PFSK-1 (cell line): ENCODE results near the gene GSK3B.

Experiments
- FOXP2 ChIP-seq: optimal IDR thresholded peaks from 2 replicates; pipeline ENCODE3; 2011; ENCODE audit warnings: borderline replicate concordance, control low read depth, inconsistent platforms; ENCODE audit not compliant: insufficient read depth; ENCODE audit errors: extremely low read length, extremely low read depth
- POLR2AphosphoS5 ChIP-seq: IDR thresholded peaks from 2 replicates; pipeline ENCODE4 v1.6.1; 2012; ENCODE audit warnings: low read depth, mild to moderate bottlenecking, control low read depth, low read length, moderate library complexity
- SIN3A ChIP-seq: IDR thresholded peaks from 2 replicates; pipeline ENCODE4 v1.6.1; 2012; ENCODE audit warnings: mild to moderate bottlenecking, low read length, moderate library complexity, borderline replicate concordance; ENCODE audit not compliant: insufficient read depth
- TAF1 ChIP-seq: IDR thresholded peaks from 2 replicates; pipeline ENCODE4 v1.6.1; 2012; ENCODE audit warnings: low read length, control low read depth, borderline replicate concordance; ENCODE audit not compliant: insufficient read depth
- TF ChIP-seq, protein P1 (sequence below), 2 experiments: IDR thresholded peaks; 2 replicates each; pipeline versions ENCODE4 v1.6.1 to v1.8.0; 2011 to 2012; ENCODE audit warnings: low read depth in 2 of 2, low read length in 2 of 2, control low read depth in 1 of 2, inconsistent platforms in 1 of 2, mild to moderate bottlenecking in 1 of 2, moderate library complexity in 1 of 2; ENCODE audit not compliant: insufficient read depth in 1 of 2

GSK3B gene

DNA sequence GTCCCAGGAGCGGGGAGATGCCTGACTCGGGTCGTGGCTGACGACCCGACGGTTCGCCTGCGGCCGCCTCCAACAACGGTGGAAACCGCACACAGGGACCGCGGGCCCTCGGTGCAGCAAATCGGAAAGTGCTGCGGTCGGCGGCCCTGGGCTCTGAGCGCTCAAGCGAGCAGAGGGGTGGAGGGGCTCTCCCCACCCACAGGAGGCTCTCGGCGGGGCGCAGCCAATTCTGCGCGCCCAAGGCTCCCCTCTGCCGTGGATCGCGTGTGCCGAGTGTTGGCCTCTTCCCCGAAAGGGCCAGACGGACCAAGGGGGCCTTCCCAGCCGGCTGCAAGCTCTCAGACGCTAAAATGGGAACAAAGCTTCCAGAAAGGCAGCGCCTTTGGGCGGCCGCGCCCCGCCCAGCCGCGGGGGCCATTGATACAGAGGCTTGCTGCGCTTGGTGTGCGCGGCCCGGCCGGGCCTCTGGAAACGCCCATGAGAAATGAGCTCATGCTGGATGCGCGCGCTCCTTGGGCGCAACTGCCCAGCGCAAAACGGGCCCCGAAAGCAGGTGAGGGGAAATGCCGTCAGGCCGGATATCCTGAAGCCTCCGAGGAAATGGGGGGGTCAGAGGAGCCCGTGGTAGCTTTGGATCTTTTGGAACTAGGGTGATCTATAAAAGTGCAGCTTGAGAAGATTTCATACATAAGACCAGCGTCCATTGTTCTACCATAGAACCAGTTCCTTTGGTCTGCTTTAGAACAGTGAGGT lies 1.2 kb upstream of the GSK3B start:
- peak; percentile 12 for TF ChIP-seq FOXP2
- TF ChIP-seq SIN3A: peak; percentile 34; the same call in 1 of the 2 replicates
- TF ChIP-seq POLR2AphosphoS5: peak; percentile 81
- TF ChIP-seq, protein P1, sequence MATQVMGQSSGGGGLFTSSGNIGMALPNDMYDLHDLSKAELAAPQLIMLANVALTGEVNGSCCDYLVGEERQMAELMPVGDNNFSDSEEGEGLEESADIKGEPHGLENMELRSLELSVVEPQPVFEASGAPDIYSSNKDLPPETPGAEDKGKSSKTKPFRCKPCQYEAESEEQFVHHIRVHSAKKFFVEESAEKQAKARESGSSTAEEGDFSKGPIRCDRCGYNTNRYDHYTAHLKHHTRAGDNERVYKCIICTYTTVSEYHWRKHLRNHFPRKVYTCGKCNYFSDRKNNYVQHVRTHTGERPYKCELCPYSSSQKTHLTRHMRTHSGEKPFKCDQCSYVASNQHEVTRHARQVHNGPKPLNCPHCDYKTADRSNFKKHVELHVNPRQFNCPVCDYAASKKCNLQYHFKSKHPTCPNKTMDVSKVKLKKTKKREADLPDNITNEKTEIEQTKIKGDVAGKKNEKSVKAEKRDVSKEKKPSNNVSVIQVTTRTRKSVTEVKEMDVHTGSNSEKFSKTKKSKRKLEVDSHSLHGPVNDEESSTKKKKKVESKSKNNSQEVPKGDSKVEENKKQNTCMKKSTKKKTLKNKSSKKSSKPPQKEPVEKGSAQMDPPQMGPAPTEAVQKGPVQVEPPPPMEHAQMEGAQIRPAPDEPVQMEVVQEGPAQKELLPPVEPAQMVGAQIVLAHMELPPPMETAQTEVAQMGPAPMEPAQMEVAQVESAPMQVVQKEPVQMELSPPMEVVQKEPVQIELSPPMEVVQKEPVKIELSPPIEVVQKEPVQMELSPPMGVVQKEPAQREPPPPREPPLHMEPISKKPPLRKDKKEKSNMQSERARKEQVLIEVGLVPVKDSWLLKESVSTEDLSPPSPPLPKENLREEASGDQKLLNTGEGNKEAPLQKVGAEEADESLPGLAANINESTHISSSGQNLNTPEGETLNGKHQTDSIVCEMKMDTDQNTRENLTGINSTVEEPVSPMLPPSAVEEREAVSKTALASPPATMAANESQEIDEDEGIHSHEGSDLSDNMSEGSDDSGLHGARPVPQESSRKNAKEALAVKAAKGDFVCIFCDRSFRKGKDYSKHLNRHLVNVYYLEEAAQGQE (IDR thresholded peaks at IDR 0.05; ENCODE audit: insufficient read depth in 1 of 2, low read depth in 2 of 2, low read length in 2 of 2): 0 out of 4 replicates have a peak, but pooled peaks of 1 of the 2 experiments have one; percentile 1
- peak; percentile 54; the same call in 1 of the 2 replicates for TF ChIP-seq TAF1

DNA sequence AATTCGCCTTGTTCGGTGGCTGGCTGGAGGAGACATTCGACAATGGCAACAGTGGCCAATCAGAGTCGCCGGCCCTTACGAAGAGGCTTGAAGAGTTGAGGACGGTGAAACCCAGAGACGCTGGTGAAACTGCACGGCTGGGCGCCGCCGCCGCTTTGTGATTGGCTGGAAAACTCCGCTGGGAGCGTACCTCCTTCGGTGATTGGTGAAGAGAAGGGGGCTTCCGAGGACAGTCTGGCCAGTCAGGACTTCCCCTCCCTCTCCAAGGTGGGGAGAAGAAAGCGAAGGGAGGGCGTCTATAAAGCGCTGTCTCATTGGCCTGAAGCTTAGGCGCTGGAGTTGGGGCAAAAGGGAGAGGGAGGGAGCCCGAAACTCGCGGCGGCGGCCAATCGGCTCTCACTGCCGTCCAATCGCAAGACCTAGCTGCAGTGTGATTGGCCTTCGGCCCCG lies 554 bp upstream of the GSK3B start:
- TF ChIP-seq, protein P1 (IDR thresholded peaks at IDR 0.05; ENCODE audit: insufficient read depth in 1 of 2, low read depth in 2 of 2, low read length in 2 of 2): no peak
- no peak for TF ChIP-seq SIN3A
- TF ChIP-seq POLR2AphosphoS5: no peak

- no peak for TF ChIP-seq POLR2AphosphoS5
- TF ChIP-seq SIN3A: 0 out of 2 replicates have a peak, but pooled peaks have one; percentile 15
- TF ChIP-seq, protein P1 (IDR thresholded peaks at IDR 0.05; ENCODE audit: insufficient read depth in 1 of 2, low read depth in 2 of 2, low read length in 2 of 2): no peak
Measured at GRCh38 chr3:120093119-120093910, 932 bp downstream of the GSK3B start.

DNA sequence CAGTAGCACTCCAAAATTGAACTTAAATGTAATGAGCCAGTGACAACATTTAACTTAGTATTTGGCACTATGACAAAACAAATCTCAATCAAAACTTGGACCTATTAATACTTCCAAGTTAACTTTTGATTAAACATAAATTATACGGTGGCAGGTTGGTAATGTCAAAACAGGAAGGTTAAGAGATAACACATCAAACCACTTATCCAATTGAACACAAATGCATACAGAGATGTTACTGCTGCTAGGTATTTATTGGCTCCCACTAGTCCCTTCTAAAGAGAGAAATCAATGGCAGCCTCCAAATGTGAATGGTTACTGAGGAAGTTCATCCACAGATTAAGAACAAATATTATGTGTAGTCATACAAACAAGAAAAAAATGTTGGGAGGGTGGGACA lies 1.8 kb downstream of the GSK3B start:
- no peak for TF ChIP-seq FOXP2
- no peak for TF ChIP-seq TAF1
- TF ChIP-seq SIN3A: no peak
- TF ChIP-seq, protein P1 (IDR thresholded peaks at IDR 0.05; ENCODE audit: insufficient read depth in 1 of 2, low read depth in 2 of 2, low read length in 2 of 2): no peak
- TF ChIP-seq POLR2AphosphoS5: no peak

- no peak for TF ChIP-seq TAF1
- no peak for TF ChIP-seq FOXP2
- no peak for TF ChIP-seq POLR2AphosphoS5
- TF ChIP-seq, protein P1 (IDR thresholded peaks at IDR 0.05; ENCODE audit: insufficient read depth in 1 of 2, low read depth in 2 of 2, low read length in 2 of 2): no peak
- no peak for TF ChIP-seq SIN3A
Measured at GRCh38 chr3:120090422-120090821, 3.8 kb downstream of the GSK3B start.
